Caco-2 (cell line): Measurements from ENCODE around the gene TTC39C. TPM values are rescaled to one million over a fixed set of nuclear protein-coding genes. Genes with fewer than 3 reads are reported as not detected.

Experiments
- BruUV-seq: library from RNA; stranded (reverse); fragments of 400-500 nt; replicated peaks from 2 replicates; lab custom pipeline; 2021; lab: Mats Ljungman, UMichigan
- CTCF ChIA-PET: fragments of 300-600 bp; sonication (Branson Sonifier 250); formaldehyde crosslinking; loops from one replicate; lab custom pipeline; 2022; ENCODE audit warnings: antibody characterized with exemption; lab: Charles Lee
- POLR2A ChIA-PET: fragments of 300-600 bp; sonication (Branson Sonifier 250); formaldehyde crosslinking; loops from one replicate; lab custom pipeline; 2022; ENCODE audit warnings: antibody characterized with exemption; lab: Charles Lee
- DNase-seq, 2 experiments: peaks; one replicate each; pipeline versions ENCODE4 v3.0.0 to v3.0.0-alpha.2; 2020 to 2022
- H3K27me3 ChIP-seq: replicated peaks from 2 replicates; pipeline ENCODE4 v1.6.0; 2011; ENCODE audit warnings: low read length; ENCODE audit not compliant: control insufficient read depth, insufficient read depth
- H3K36me3 ChIP-seq: 2 replicates; pipeline ENCODE4 v1.5.1; 2011; ENCODE audit warnings: low read length; ENCODE audit not compliant: control insufficient read depth, insufficient read depth
- H3K4me1 ChIP-seq: fragments of 250-450 bp; sonication (Bioruptor Pico); 2 replicates; pipeline ENCODE4 v1.5.1; 2020; ENCODE audit warnings: mild to moderate bottlenecking
- H3K4me3 ChIP-seq: 2 replicates; pipeline ENCODE4 v1.5.1; 2011; ENCODE audit warnings: low read depth, mild to moderate bottlenecking, control low read depth, low read length
- H3K9me3 ChIP-seq: fragments of 250-450 bp; sonication (Bioruptor Pico); 2 replicates; pipeline ENCODE4 v1.5.1; 2020; ENCODE audit warnings: mild to moderate bottlenecking, moderate library complexity
- H3K27ac Mint-ChIP-seq: one replicate; pipeline ENCODE4 v1.8.0; 2022; ENCODE audit warnings: mixed read lengths; ENCODE audit not compliant: unreplicated experiment
- H3K27me3 Mint-ChIP-seq: one replicate; pipeline ENCODE4 v1.8.0; 2022; ENCODE audit warnings: mixed read lengths; ENCODE audit not compliant: insufficient read depth, unreplicated experiment
- H3K36me3 Mint-ChIP-seq: one replicate; pipeline ENCODE4 v1.8.0; 2022; ENCODE audit warnings: mild to moderate bottlenecking, mixed read lengths; ENCODE audit not compliant: insufficient read depth, unreplicated experiment
- H3K4me1 Mint-ChIP-seq: one replicate; pipeline ENCODE4 v1.8.0; 2022; ENCODE audit warnings: low read depth, mixed read lengths; ENCODE audit not compliant: unreplicated experiment
- H3K4me3 Mint-ChIP-seq: one replicate; pipeline ENCODE4 v1.8.0; 2022; ENCODE audit warnings: mild to moderate bottlenecking, moderate library complexity, mixed read lengths; ENCODE audit not compliant: unreplicated experiment
- H3K9me3 Mint-ChIP-seq: one replicate; pipeline ENCODE4 v1.8.0; 2022; ENCODE audit warnings: mixed read lengths; ENCODE audit not compliant: unreplicated experiment
- intact Hi-C: fragments of 100-400 bp; cut with micrococcal nuclease; formaldehyde crosslinking; loops from one replicate; pipeline ENCODE4 v1.10.0; 2022; ENCODE audit not compliant: unreplicated experiment
- total RNA-seq: library from RNA; stranded (reverse); gene quantifications from 2 replicates; pipeline ENCODE4 v1.2.3, GENCODE V29; 2022
- TF ChIP-seq, protein P1 (sequence below), 2 experiments: fragments of 200-600 bp in 1 of 2; IDR thresholded peaks; 1 replicate in 1 of 2; 2 replicates in 1 of 2; pipeline versions ENCODE4 v1.5.1 to v1.8.0; 2011 to 2022; ENCODE audit warnings: antibody characterized with exemption in 1 of 2, control low read depth in 1 of 2, inconsistent platforms in 1 of 2, low read depth in 1 of 2, low read length in 1 of 2, mild to moderate bottlenecking in 1 of 2, moderate library complexity in 1 of 2; ENCODE audit not compliant: insufficient read depth in 1 of 2, severe bottlenecking in 1 of 2, unreplicated experiment in 1 of 2

TTC39C gene
- total RNA-seq, 1 experiment from 2014 or later: 9.3 TPM

DNA sequence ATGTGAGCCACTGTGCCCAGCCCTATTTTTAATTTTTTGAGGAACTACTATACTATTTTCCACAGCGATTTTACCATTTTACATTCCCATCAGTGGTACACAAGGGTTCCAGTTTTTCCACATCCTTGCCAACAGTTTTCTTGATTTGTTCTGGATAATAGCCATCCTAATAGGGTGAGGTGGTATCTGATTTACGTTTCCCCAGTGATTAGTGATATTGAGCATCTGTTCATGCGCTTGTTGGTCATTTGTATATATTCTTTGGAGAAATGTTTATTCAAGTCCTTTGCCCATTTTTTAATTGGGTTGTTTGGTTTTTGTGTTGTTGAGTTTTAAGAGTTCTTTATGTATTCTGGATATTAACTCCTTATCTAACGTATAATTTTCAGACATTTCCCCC, 20.8 kb downstream of the TTC39C start:
- intact Hi-C loops: no loop called here
- H3K4me1 Mint-ChIP-seq: peaks cover 13% of the 10 kb centered on the region
- TF ChIP-seq, protein P1, sequence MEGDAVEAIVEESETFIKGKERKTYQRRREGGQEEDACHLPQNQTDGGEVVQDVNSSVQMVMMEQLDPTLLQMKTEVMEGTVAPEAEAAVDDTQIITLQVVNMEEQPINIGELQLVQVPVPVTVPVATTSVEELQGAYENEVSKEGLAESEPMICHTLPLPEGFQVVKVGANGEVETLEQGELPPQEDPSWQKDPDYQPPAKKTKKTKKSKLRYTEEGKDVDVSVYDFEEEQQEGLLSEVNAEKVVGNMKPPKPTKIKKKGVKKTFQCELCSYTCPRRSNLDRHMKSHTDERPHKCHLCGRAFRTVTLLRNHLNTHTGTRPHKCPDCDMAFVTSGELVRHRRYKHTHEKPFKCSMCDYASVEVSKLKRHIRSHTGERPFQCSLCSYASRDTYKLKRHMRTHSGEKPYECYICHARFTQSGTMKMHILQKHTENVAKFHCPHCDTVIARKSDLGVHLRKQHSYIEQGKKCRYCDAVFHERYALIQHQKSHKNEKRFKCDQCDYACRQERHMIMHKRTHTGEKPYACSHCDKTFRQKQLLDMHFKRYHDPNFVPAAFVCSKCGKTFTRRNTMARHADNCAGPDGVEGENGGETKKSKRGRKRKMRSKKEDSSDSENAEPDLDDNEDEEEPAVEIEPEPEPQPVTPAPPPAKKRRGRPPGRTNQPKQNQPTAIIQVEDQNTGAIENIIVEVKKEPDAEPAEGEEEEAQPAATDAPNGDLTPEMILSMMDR (IDR thresholded peaks at IDR 0.05; ENCODE audit: insufficient read depth in 1 of 2, low read depth in 1 of 2, low read length in 1 of 2, severe bottlenecking in 1 of 2, unreplicated experiment in 1 of 2): no peak
- no peaks in the 10 kb centered on the region for H3K27me3 ChIP-seq
- H3K27ac Mint-ChIP-seq: no peak overlapping the region
- ChIA-PET POLR2A (no interaction called here), CTCF (no interaction called here)
- no peak overlapping the region for H3K4me3 ChIP-seq
- no peaks in the 10 kb centered on the region for H3K9me3 ChIP-seq
- H3K36me3 Mint-ChIP-seq: no peaks in the 10 kb centered on the region
- no peaks in the 10 kb centered on the region for H3K27me3 Mint-ChIP-seq
- peaks cover 8% of the 10 kb centered on the region; the same call in 1 of the 2 replicates for H3K4me1 ChIP-seq
- H3K9me3 Mint-ChIP-seq: no peaks in the 10 kb centered on the region
- no peak for DNase-seq
- no peaks in the 10 kb centered on the region for H3K36me3 ChIP-seq
- H3K4me3 Mint-ChIP-seq: no peak overlapping the region
- no TSS peak for BruUV-seq

DNA sequence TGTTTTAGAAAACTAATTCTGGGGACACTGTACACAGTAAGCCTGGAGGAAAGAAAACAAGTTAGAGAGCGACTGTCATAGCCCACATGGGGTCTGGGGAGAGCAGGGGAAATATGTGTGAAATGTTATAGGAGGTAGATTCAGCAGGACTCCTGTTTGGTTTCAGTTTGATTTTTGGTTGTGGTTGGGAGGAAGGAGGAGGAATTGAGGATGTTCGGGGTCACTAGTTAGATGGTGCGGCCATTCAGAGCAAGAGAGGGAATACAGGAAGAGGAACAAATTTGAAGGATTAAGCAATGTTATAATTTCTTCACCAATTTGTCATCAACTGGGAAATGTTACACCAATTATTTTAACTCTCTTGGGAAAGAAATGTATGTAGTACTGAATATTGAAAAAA, 25.1 kb downstream of the TTC39C start:
- intact Hi-C loops: no loop called here
- Histone ChIP-seq H3K27me3 (no peaks in the 10 kb centered on the region), H3K9me3 (no peaks in the 10 kb centered on the region), H3K36me3 (no peaks in the 10 kb centered on the region), H3K4me3 (no peak overlapping the region), H3K4me1 (no peaks in the 10 kb centered on the region)
- CTCF ChIA-PET: no interaction called here
- no peaks in the 10 kb centered on the region for H3K9me3 Mint-ChIP-seq
- no peaks in the 10 kb centered on the region for H3K27me3 Mint-ChIP-seq
- no TSS peak for BruUV-seq
- POLR2A ChIA-PET: no interaction called here
- H3K4me3 Mint-ChIP-seq: no peak overlapping the region
- DNase-seq: no peak
- H3K27ac Mint-ChIP-seq: no peak overlapping the region
- peaks cover 4% of the 10 kb centered on the region for H3K36me3 Mint-ChIP-seq
- TF ChIP-seq, protein P1 (IDR thresholded peaks at IDR 0.05; ENCODE audit: insufficient read depth in 1 of 2, low read depth in 1 of 2, low read length in 1 of 2, severe bottlenecking in 1 of 2, unreplicated experiment in 1 of 2): no peak
- no peaks in the 10 kb centered on the region for H3K4me1 Mint-ChIP-seq

DNA sequence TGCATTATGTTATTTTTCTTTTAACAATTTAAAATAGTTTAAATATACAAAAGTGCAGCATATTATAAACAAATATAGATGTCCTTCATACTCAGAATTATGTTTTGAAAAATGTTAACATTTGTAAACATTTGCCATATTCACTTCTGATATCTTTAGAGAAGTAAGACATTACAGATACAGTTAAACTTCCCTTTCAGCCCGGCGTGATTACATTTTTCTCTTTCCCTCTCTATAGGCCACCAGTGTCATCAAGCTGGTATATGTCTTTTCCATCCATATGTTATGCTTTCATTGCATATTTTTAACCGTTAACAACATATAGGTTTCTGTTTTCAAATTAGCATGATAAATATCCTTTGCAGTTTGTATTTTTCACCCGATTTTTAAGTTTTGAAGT, 27.1 kb downstream of the TTC39C start:
- H3K27ac Mint-ChIP-seq: no peak overlapping the region
- TF ChIP-seq, protein P1 (IDR thresholded peaks at IDR 0.05; ENCODE audit: insufficient read depth in 1 of 2, low read depth in 1 of 2, low read length in 1 of 2, severe bottlenecking in 1 of 2, unreplicated experiment in 1 of 2): no peak
- Histone ChIP-seq H3K9me3 (no peaks in the 10 kb centered on the region), H3K36me3 (no peaks in the 10 kb centered on the region), H3K4me3 (no peak overlapping the region), H3K27me3 (no peaks in the 10 kb centered on the region), H3K4me1 (no peaks in the 10 kb centered on the region)
- no peaks in the 10 kb centered on the region for H3K9me3 Mint-ChIP-seq
- ChIA-PET CTCF (no interaction called here), POLR2A (no interaction called here)
- no peak for DNase-seq
- intact Hi-C loops: no loop called here
- H3K4me1 Mint-ChIP-seq: no peaks in the 10 kb centered on the region
- no peaks in the 10 kb centered on the region for H3K27me3 Mint-ChIP-seq
- H3K4me3 Mint-ChIP-seq: no peak overlapping the region
- BruUV-seq: no TSS peak
- peaks cover 4% of the 10 kb centered on the region for H3K36me3 Mint-ChIP-seq
